Stimulated activated CD8-positive, alpha-beta memory T cell treated with anti-CD3 and anti-CD28 coated beads, Interleukin-12 subunit alpha, Interleukin-12 subunit beta, amount 100 ng/mL, for 4 hours (primary cell): ENCODE results near the gene VIM.
"Not testable (repeated sequence)": the region's sequence is repeated elsewhere in the genome, so short reads cannot be mapped to it uniquely, and the experiment has no call there.

Source experiments
- DNase-seq: peaks from one replicate; pipeline ENCODE4 v3.0.0-alpha.2; 2020; ENCODE audit warnings: low read depth

The VIM gene

DNA sequence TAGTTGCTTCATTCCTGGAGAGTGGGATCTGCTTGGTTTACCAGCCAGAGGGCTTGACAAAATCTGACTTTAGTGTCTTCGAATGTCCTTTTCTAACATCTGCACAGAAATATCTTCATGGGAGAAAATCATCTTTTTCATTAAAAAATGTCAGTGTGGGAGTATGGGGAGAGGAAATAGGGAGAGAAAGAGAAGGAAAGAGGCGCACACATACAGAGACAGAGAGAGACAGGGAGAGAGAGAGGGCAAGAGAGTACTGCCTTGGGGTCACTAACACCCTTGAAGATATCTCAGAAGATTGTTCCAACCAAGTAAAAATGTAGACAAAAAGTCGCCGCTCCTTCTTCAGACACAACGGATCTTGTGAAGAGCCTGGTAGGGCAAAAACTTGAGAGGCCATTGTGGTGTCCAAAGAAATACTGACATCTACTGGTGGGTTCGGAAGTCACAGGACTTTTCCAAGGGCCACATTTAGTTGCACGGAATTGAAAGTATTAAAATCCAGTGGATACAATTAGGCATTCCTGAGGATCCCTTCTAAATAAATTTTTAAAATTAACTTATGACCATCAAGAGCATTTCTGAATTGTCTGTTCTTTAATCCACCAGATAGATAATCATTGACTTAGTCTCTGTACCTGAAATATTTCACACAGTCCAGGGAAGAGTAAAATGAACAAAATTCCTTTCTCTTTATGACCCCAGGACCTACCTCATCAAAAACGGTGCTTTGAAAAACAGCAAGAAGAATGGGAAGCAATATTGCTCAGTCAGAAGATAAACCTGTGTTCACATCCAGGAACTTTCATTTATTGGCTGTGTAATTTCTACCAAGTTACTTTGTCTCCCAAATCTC, 29.7 kb downstream of the VIM start:
- no peak for DNase-seq

DNA sequence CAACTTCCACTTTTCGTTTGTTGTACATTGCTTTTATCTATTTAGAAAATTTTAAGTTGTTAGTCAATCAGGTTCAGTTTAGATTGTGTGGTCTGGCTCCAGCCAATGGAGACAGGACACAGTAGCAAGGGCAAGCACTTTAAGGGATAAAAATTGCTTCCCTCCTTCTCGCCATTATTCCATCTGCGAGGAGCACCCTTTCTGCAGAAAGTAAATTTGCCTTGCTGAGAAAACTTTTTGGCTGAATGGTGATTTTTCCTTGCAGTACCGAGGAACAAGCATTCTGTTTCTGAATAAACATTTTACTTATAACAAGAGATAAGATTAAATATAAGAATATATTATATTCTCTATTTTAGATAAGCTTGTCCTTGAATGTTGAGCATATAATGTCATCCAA, 34.5 kb downstream of the VIM start:
- no peak for DNase-seq

DNA sequence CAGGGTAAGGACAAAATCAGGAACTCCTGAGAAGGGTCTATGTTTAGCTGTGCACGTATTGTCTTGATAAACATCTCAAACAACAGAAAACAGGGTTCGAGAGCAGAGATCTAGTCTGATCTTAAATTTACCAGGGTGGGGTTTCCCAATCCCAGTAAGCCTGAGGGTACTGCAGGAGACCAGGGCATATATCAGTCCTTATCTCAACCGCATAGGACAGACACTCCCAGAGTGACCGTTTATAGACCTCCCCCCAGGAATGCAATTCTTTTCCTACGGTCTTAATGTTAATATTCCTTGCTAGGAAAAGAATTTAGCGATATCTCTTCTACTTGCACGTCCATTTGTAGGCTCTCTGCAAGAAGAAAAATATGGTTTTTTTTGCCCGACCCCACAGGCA, 35.5 kb downstream of the VIM start:
- no peak for DNase-seq

DNA sequence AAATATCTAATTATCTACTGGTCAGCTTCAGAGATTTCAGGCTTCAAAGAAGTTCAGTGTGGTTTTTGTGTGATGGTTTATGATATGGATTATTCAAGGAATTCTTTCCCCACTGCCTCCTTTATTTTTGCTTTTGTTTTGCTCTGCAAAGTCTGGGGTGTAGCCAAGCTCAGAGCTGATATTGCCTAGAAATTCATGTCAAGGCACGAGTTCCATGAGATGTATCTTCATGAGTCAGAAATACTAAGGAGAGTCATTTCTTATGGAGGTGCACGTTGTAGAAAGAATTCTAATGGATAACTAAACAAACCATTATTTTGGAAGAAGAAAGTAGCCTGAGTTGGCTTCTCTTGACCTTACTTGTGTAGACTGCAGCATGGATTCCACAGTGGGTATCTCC, 37.4 kb downstream of the VIM start:
- no peak for DNase-seq

DNA sequence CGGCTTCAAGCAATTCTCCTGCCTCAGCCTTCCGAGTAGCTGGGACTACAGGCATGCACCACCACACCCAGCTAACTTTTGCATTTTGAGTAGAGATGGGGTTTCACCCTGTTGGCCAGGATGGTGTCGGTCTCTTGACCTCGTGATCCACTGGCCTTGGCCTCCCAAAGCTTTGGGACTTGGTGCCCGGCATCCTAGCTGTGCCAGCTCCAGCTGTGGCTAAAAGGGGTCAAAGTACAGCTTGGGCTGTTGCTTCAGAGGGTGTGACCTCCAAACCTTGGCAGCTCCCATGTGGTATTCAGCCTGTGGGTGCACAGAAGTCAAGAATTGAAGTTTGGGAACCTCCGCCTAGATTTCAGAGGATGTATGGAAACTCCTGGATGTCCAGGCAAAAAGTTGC, 38.5 kb downstream of the VIM start:
- DNase-seq: not testable (repeated sequence)

DNA sequence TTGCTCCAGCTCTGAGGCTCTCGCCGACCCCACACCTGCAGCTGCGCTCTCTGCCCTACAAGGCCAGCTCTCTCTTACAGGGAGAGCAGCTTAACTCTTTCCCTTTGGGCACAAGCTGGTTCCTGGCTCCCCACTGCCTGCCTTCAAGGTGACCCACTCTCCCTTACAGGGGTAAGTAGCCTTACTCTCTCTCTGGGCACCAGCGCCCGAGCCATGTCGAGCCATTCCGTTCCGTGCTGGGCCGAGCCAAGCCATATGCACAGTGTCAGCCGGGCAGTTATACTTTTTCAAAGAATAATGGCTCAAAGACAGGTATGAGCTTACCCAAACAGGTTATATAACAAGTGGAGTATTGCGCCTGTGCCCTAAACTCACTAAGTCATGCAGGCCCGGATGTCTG, 44.6 kb downstream of the VIM start:
- no peak for DNase-seq

DNA sequence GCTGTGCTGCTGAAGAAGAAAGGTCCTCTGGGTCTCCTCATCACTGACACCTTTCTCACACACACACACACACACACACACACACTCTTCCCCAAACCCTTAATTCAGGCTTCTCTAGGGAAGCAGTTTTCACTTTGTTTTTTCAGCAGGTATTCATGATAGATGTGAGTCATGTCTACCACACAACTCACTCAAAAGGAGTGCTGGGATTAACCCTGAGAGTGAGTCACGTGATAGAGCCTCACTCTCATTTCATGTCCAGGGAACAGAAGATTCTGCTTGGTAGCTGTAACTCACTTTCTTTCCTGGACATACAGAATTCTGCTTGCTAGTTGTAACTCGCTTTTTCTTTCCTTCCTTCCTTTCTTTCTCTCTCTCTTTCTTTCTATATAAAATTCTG, 45.4 kb downstream of the VIM start:
- no peak for DNase-seq

DNA sequence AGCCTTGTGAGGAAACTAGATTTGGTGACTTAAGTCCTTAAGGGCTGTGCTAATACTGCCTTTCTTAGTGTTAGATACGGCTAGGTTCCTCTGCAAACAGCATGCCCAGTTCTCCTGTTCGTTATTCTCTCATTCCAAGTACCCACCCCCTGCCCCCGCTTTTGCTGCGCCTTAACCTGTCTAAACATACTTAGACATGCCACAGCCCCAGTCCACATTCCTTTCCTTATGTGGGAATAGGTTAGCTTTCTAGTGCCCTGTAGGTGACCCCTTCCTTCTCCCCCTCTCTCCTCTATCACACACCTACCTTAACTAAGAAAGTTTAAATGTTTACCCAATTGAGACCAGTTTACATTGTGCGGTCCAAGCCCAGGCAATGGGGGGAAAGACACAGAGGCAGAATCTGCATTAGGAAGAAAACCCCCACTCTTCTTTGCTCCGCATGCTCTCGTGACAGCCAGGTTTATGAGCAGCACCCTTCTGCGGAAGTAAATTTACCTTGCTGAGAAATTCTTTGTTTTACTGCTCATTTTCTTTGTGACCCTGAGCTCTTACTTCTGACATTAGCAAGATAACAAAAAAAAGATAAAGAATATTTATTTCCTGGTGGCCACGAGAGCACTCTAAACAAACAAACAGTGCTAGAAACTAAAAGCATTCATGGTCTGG, 48.8 kb downstream of the VIM start:
- no peak for DNase-seq

DNA sequence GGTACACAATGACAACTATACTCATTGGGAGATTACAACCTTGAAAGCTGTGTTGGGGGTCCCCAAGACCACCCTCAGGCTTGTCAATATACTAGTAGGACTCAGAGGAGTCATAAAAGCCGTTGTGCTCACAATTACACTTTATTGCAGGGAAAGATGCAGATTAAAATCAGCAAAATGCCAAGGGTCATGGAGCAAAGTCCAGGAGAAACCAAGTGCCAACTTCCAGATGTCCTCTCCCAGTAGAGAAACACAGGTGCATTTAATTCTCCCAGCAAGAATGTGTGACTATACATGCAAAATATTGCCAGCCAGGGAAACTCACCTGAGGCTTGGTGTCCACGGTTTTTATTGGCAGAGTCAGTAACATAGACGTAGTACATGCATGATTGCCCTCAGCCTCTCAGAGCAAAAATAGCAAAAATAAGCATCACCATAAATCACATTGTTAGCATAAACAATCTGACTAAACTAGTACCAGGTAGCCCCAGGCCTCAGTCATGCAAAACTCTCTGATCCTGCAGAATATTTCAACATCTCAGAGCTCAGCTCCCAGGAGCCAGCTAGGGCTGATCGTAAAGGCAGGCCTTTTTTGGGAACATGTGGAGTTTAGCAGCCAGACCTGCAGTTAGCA, 50.7 kb downstream of the VIM start:
- no peak for DNase-seq

DNA sequence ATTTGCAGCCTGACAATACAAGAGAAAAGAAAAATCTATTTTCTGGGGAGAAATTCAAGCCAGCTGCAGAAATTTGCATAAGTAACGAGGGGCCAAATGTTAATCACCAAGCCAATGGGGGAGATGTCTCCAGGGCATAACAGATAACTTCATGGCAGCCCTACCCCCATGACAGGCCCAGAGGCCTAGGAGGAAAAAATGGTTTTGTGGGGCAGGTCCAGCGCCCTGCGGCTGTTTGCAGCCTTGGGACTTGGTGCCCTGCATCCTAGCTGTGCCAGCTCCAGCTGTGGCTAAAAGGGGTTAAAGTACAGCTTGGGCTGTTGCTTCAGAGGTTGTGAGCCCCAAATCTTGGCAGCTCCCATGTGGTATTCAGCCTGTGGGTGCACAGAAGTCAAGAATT, 54.3 kb downstream of the VIM start:
- DNase-seq: no peak

DNA sequence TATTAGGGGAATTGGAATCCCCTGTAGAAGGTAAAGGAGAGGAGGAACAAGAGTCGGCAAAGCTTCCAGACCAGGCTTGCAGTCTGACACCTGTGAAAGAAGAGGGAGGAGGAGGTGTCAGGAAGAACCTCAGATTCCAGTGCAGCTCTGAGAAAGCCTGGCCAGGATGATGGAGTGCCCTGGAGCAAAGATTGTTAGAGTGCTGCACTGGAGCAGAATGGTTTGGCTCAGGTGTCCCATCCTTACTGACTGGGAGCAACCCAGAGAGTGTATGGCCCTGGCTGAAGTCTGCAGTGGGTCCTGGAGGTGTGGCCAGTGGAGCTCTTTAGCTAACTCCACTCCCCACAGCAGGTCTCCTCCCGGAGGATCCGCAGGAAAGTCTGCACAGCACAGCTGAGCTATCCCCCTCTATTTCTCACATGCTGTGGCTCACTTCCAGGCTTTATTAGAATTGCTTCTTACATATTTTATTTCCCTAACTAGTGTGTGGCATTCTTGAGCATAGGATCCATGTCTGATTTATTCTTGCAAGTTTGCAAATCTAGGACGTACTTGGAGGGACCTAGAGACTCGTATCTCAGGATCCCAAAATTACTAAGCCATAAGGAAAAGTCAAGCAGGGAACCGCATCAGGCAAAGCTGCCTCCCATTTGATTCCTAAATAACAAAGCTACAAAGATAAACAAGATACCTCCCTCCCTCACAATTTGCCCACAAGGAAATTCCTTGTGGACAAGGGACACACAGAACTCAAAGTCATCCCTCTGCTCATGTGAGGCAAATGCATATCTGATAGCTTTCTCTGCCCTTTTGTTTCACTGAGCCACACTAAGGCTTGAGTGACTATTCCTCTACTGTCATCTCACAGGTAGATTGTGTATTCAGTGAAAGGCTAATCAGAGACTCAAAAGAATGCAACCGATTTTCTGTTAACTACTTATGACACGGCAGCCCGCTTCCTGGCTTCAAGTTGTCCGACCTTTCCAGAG, 58.8 kb downstream of the VIM start:
- no peak for DNase-seq
